ENCODE measurements around the gene ODF2. TPM values are rescaled to one million over a fixed set of nuclear protein-coding genes. Genes with fewer than 3 reads are reported as not detected.

Gene ODF2
- total and polyA plus RNA-seq, 2 of the 13 experiments (the other 11 are each of a cell fraction or from before 2014, with no cell fraction given): 9.8 to 31.3 TPM

DNA sequence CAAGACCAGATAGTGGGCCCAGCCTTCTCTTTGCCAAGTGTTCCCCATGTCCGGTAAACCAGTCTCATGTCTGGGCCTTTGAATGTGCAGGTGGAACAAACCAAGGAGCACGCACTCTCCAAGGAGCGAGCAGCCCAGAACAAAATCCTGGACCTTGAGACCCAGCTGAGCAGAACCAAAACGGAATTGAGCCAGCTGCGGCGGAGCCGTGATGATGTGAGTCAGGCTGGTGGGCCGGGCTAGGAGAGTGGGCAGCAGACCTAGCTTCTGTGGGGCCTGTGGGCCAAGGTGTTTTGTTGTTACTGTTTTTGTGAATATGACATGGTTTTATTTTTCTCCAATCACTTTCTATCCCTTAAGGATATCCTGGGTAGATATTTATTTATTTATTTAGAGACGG lies 43.1 kb downstream of the ODF2 start:
- Histone ChIP-seq H3K27me3 (ENCODE audit: control insufficient read depth in 1 of 2, insufficient read depth in 2 of 2, low read length in 2 of 2) (no peaks in the 10 kb centered on the region), H3K79me2 (ENCODE audit: insufficient read depth, low read length) (no peaks in the 10 kb centered on the region), H3K27ac (ENCODE audit: extremely low read length, insufficient read depth, low read length) (no peak overlapping the region), H2AFZ (ENCODE audit: low read length) (no peak overlapping the region), H4K20me1 (ENCODE audit: insufficient read depth, low read length) (no peaks in the 10 kb centered on the region), H3K4me3 (replicated peaks in 1 of 3; ENCODE audit: insufficient read depth in 1 of 3, low read depth in 2 of 3, low read length in 3 of 3) (no peak overlapping the region), H3K4me2 (ENCODE audit: low read depth, low read length) (no peak overlapping the region), H3K9me3 (ENCODE audit: low read length) (no peaks in the 10 kb centered on the region), H3K4me1 (ENCODE audit: insufficient read depth, low read length) (peaks cover 22% of the 10 kb centered on the region), H3K9ac (ENCODE audit: insufficient read depth, low read depth, low read length) (no peak overlapping the region), H3K36me3 (replicated peaks in 1 of 2; ENCODE audit: control insufficient read depth in 1 of 2, insufficient read depth in 2 of 2, low read length in 2 of 2) (peaks cover 14 to 47% of the 10 kb centered on the region in 2 experiments)
- BruUV-seq (replicated peaks): no TSS peak
- CTCF ChIA-PET (ENCODE audit: low intra/inter-chr PET ratio, low total read pairs): no interaction called here
- WGBS (ENCODE audit: low lambda C conversion rate): 97% methylated on average over 9 of the region's 9 CpGs
- no peak for TF ChIP-seq MIXL1 (CRISPR knock-in tag; IDR thresholded peaks at IDR 0.05)
- no peak for TF ChIP-seq ZBTB42 (CRISPR knock-in tag; IDR thresholded peaks at IDR 0.05)
- no peak for TF ChIP-seq ZNF280B (CRISPR knock-in tag; IDR thresholded peaks at IDR 0.05; ENCODE audit: borderline replicate concordance)
- no peak for TF ChIP-seq ZNF256 (CRISPR knock-in tag; conservative IDR thresholded peaks at IDR 0.05)
- TF ChIP-seq, protein P1, sequence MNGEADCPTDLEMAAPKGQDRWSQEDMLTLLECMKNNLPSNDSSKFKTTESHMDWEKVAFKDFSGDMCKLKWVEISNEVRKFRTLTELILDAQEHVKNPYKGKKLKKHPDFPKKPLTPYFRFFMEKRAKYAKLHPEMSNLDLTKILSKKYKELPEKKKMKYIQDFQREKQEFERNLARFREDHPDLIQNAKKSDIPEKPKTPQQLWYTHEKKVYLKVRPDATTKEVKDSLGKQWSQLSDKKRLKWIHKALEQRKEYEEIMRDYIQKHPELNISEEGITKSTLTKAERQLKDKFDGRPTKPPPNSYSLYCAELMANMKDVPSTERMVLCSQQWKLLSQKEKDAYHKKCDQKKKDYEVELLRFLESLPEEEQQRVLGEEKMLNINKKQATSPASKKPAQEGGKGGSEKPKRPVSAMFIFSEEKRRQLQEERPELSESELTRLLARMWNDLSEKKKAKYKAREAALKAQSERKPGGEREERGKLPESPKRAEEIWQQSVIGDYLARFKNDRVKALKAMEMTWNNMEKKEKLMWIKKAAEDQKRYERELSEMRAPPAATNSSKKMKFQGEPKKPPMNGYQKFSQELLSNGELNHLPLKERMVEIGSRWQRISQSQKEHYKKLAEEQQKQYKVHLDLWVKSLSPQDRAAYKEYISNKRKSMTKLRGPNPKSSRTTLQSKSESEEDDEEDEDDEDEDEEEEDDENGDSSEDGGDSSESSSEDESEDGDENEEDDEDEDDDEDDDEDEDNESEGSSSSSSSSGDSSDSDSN (CRISPR knock-in tag; IDR thresholded peaks at IDR 0.05): no peak
- TF ChIP-seq, protein P2, sequence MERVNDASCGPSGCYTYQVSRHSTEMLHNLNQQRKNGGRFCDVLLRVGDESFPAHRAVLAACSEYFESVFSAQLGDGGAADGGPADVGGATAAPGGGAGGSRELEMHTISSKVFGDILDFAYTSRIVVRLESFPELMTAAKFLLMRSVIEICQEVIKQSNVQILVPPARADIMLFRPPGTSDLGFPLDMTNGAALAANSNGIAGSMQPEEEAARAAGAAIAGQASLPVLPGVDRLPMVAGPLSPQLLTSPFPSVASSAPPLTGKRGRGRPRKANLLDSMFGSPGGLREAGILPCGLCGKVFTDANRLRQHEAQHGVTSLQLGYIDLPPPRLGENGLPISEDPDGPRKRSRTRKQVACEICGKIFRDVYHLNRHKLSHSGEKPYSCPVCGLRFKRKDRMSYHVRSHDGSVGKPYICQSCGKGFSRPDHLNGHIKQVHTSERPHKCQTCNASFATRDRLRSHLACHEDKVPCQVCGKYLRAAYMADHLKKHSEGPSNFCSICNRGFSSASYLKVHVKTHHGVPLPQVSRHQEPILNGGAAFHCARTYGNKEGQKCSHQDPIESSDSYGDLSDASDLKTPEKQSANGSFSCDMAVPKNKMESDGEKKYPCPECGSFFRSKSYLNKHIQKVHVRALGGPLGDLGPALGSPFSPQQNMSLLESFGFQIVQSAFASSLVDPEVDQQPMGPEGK (CRISPR knock-in tag; IDR thresholded peaks at IDR 0.05): no peak
- no peak for TF ChIP-seq ZNF550 (CRISPR knock-in tag; IDR thresholded peaks at IDR 0.05; ENCODE audit: borderline replicate concordance)
- no peak for TF ChIP-seq CEBPG (CRISPR knock-in tag; IDR thresholded peaks at IDR 0.05)
- no peak for TF ChIP-seq RARG (CRISPR knock-in tag; IDR thresholded peaks at IDR 0.05; ENCODE audit: low read depth)
- TF ChIP-seq DR1 (CRISPR knock-in tag; IDR thresholded peaks at IDR 0.05): no peak
- no peak for TF ChIP-seq ZNF879 (CRISPR knock-in tag; IDR thresholded peaks at IDR 0.05)
- no peak for TF ChIP-seq ZBTB7A (CRISPR knock-in tag; IDR thresholded peaks at IDR 0.05)
- no peak for TF ChIP-seq TOPORS (CRISPR knock-in tag; IDR thresholded peaks at IDR 0.05)
- TF ChIP-seq FOXK1 (CRISPR knock-in tag; IDR thresholded peaks at IDR 0.05; ENCODE audit: borderline replicate concordance, low read depth): no peak
- no peak for TF ChIP-seq POGZ (CRISPR knock-in tag; IDR thresholded peaks at IDR 0.05)
- no peak for FAIRE-seq
- no peak for ATAC-seq
- in situ Hi-C loops (cut with HindIII; ENCODE audit: extremely low pct_ligation_motif_present, low pct_unique_long_range_greater_than_20kb): no loop called here
- intact Hi-C loops (cut with micrococcal nuclease; ENCODE audit: unreplicated experiment): no loop called here
- POLR2A ChIA-PET: no interaction called here
- DNase-seq (ENCODE audit: low spot score): no peak

Measured in HepG2 (cell line).